ENCODE measurements around the gene HPS1. TPM values are rescaled to one million over a fixed set of nuclear protein-coding genes. Genes with fewer than 3 reads are reported as not detected.

HPS1 gene
- total RNA-seq, 1 donor from 2014 or later: 62.1 TPM

- Histone ChIP-seq H3K4me3 (no peak overlapping the region), H3K27me3 (no peaks in the 10 kb centered on the region), H3K4me1 (peaks cover 27% of the 10 kb centered on the region), H3K36me3 (no peaks in the 10 kb centered on the region), H3K27ac (peak overlapping the region; percentile 41), H3K9me3 (no peaks in the 10 kb centered on the region)
- no peak for DNase-seq (ENCODE audit: extremely low spot score in 2 of 2)
- TF ChIP-seq POLR2A (IDR thresholded peaks at IDR 0.05): no peak
- TF ChIP-seq POLR2AphosphoS5 (IDR thresholded peaks at IDR 0.05; ENCODE audit: insufficient read depth in 1 of 2, low read depth in 1 of 2): no peak
- no peak for TF ChIP-seq CTCF (IDR thresholded peaks at IDR 0.05)
- intact Hi-C loops (cut with DNase I): no loop called here
Observed at GRCh38 chr10:98470850-98471249, 24.1 kb upstream of the HPS1 start.

GRCh38 chr10:98469001-98469931 lies 22.5 kb upstream of the HPS1 start:
- Histone ChIP-seq H3K27ac (peak overlapping the region; percentile 41), H3K27me3 (no peaks in the 10 kb centered on the region), H3K9me3 (no peaks in the 10 kb centered on the region), H3K4me3 (no peak overlapping the region), H3K36me3 (no peaks in the 10 kb centered on the region), H3K4me1 (peaks cover 27% of the 10 kb centered on the region)
- intact Hi-C loops (cut with DNase I): loop anchor here (10.0 kb wide), 1 partner anchor 776 kb away; no protein-coding TSS in a partner anchor
- no peak for TF ChIP-seq POLR2AphosphoS5 (IDR thresholded peaks at IDR 0.05; ENCODE audit: insufficient read depth in 1 of 2, low read depth in 1 of 2)
- TF ChIP-seq POLR2A (IDR thresholded peaks at IDR 0.05): no peak
- no peak for TF ChIP-seq CTCF (IDR thresholded peaks at IDR 0.05)
- no peak for DNase-seq (ENCODE audit: extremely low spot score in 2 of 2)

- intact Hi-C loops (cut with DNase I): loop anchor here (10.0 kb wide), 1 partner anchor 777 kb away; no protein-coding TSS in a partner anchor
- H3K4me3 ChIP-seq: peak overlapping the region; percentile 41 to 55
- H3K4me1 ChIP-seq: peaks cover 27% of the 10 kb centered on the region
- no peaks in the 10 kb centered on the region for H3K27me3 ChIP-seq
- no peaks in the 10 kb centered on the region for H3K9me3 ChIP-seq
- H3K27ac ChIP-seq: peak overlapping the region; percentile 41
- DNase-seq (ENCODE audit: extremely low spot score in 2 of 2): no peak
- H3K36me3 ChIP-seq: no peaks in the 10 kb centered on the region
- TF ChIP-seq POLR2A (IDR thresholded peaks at IDR 0.05) (no peak), CTCF (IDR thresholded peaks at IDR 0.05) (peak; percentile 66 to 76 (median 69))
Observed at GRCh38 chr10:98467506-98468318, 21.0 kb upstream of the HPS1 start.

- H3K27ac ChIP-seq: peak overlapping the region; percentile 41
- H3K36me3 ChIP-seq: no peaks in the 10 kb centered on the region
- H3K9me3 ChIP-seq: no peaks in the 10 kb centered on the region
- peaks cover 27% of the 10 kb centered on the region for H3K4me1 ChIP-seq
- no peaks in the 10 kb centered on the region for H3K27me3 ChIP-seq
- TF ChIP-seq POLR2A (IDR thresholded peaks at IDR 0.05) (no peak), POLR2AphosphoS5 (IDR thresholded peaks at IDR 0.05; ENCODE audit: insufficient read depth in 1 of 2, low read depth in 1 of 2) (no peak), CTCF (IDR thresholded peaks at IDR 0.05) (no peak)
- DNase-seq (ENCODE audit: extremely low spot score in 2 of 2): no peak
- intact Hi-C loops (cut with DNase I): loop anchor here (10.0 kb wide), 1 partner anchor 778 kb away; no protein-coding TSS in a partner anchor
- H3K4me3 ChIP-seq: no peak overlapping the region
Observed at GRCh38 chr10:98466861-98467505, 20.2 kb upstream of the HPS1 start.
